GM15510 (cell line): Measurements from ENCODE around the gene TCF15.

Source experiments
- POLR2A ChIP-seq: IDR thresholded peaks from 3 replicates; pipeline ENCODE4 v1.6.1; 2011; ENCODE audit warnings: borderline replicate concordance; ENCODE audit not compliant: insufficient read length; ENCODE audit errors: extremely low read depth

The TCF15 gene

DNA sequence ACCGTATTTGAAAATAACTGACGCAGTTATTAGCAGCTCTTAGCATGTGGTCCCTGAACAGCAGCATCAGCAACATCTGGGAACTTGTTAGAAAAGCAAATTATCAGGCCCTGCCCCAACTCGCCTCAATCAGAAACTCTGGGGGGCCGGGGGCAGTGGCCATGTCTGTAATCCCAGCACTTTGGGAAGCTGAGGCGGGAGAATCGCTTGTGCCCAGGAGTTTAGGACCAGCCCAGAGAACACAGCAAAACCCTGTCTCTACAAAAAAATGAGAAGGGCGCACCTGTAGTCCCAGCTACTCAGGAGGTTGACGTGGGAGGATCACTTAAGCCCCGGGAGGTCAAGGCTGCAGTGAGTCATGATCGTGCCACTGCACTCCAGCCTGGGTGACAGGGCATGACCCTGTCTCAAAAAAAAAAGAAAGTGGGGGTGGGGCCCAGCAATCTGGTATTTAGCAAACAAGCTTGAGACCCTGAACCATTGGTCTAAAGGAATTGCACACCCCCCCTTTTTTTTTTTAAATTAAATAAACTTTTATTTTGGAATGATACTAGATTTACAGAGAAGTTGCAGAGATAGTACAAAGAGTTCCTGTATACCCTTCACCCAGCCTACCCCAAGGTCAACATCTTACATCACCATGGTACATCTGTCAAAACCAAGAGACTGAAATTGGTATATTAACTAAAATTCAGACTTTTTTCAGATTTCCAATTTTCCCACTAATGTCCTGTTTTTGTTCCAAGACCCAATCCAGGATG, 36.2 kb upstream of the TCF15 start:
- no peak for TF ChIP-seq POLR2A

DNA sequence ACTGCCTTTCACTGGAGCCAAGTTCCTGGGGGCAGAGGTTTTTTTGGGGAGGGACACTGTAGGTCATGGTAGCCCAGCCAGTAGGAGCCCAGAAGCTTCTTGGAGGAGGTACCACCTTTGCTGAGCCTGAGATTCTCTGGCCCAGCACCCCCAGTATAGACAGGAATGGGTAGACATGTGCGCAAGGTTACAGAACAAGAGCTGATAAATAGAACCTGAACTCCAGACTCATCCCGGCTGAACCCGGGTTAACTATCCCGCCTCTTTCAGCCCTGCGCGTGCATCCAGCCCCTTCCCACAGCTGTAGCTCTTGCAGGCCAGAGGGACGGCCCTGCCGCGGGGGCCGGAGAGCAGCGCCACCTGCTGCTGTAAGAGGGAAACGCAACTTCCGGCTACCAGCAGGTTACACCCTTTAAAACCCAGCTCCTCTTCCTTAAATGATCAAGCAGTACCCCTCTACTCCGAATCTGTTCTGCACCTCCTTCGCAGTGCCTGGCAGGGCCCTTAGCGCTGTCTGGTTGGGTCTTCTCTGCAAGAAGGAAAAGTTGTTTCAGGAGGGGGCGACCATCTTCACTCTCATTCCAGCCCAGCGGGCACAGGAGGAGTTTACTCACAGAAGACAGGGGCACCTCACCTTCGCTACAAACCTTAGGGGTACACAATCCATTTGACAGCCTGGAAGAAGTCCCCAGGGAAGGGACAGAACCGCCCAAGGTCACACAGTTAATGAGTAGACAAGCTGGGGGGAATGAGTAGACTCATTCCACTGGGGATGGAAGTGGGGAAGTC, 35.4 kb upstream of the TCF15 start:
- no peak for TF ChIP-seq POLR2A

DNA sequence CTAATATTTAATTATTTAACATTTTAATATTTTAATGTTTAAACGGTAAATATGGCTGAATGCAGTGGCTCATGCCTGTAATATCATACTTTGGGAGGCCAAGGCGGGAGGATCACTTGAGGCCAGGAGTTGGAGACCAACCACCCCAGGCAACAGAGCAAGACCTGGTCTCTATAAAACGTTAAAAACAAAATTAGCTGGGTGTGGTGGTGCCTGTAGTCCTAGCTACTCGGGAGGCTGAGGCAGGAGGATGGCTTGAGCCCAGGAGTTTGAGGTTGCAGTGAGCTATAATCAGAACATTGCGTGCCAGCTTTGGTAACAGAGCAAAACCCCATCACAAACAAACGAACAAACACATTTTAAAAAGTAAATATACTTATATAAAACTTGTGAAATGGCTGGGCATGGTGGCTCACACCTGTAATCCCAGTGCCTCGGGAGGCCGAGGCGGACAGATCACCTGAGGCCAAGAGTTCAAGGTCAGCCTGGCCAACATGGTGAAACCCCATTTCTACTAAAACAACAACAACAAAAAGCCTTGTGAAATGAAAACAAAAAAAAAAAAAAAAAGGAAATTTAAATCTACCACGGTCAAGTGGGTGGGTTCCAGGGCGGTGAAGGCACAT, 34.7 kb upstream of the TCF15 start:
- no peak for TF ChIP-seq POLR2A

DNA sequence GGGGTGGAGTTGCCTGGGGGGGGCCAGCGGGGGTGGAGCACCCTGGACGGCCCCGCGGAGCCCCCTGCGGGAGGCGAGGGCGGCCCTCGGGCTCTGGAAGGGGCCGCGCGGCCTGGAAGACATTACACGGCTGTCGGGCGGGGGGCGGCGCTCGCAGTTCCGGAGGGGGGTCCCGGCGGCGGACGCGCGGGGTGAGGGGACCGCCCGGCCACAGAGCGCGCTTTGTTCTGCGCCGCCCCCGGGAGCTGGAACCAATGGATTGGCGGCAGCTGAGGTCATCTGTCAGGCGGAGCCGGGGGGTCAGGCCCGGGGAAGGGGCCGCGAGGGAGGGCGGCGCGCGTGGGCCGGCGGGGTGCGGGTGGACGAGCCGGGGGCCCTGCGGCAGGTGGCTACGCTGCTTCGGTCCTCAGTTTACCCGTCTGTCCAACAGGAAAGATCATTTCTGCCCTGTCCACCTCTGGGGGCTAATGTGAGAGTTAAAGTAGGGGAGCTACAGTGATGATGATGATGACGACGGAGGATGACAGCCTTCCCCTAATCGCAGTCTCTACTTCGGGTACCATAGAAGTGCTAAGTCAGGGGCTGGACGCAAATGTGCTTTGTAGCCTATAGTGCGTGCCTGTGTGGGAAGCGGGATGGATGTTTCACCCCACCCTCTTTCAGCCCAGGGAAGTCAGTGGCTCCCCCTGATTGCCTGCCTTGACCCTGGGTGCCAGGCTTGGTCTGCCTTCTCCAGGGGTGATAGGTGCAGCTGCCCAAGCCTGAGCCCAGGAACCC, 32.5 kb upstream of the TCF15 start:
- no peak for TF ChIP-seq POLR2A

DNA sequence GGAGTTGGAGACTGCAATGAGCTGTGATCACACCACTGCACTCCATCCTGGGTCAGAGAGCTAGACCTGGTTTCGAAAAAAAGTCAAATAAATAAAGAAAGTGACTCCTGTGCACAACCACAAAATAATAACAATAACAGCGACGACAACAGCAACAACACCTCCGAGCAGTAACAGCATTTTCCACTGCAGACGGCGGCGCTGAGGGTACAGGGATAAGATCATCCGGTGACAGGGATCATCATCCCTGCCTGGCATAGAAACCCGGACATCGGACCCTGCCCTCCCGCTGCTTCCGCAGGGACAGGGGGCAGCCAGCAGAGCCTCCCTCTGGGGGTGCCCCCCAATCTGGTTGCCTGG, 31.4 kb upstream of the TCF15 start:
- no peak for TF ChIP-seq POLR2A

DNA sequence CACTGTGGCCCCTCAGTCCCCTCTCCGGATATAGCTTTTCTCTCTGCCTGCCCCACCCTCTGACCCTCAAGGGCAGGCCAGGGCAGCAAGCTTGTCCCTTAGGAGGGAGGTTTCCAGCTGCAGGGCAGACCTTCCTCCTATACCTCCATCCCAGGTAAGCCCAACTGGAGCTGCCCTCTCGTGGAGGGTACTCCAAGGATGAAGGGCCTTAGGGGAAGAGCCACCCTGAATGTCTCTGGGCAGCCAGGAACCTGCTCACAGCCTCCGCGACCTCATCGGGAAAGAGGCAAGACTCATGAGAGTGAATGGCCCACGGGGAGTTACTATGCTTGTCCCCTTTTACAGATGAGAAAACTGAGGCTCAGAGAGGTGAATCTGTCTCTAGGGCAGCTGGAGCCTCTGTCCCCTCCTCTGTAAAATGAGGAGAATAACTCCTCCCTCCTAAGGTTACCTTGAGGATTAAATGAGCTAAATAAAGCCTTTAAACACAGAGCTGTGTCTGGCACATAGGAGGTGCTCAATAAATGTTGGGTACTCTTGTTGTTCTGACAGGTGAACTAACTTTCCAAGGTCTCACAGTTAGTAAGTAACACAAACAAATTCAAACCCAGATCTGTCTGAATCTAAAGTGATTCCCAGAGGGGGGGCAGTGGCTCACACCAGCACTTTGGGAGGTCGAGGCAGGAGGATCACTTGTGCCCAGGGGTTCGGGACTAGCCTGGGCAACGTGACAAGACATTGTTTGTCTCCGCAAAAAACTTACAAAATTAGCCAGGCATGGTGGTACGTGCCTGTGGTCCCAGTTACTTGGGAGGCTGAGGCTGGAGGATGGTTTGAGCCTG, 30.8 kb upstream of the TCF15 start:
- no peak for TF ChIP-seq POLR2A

DNA sequence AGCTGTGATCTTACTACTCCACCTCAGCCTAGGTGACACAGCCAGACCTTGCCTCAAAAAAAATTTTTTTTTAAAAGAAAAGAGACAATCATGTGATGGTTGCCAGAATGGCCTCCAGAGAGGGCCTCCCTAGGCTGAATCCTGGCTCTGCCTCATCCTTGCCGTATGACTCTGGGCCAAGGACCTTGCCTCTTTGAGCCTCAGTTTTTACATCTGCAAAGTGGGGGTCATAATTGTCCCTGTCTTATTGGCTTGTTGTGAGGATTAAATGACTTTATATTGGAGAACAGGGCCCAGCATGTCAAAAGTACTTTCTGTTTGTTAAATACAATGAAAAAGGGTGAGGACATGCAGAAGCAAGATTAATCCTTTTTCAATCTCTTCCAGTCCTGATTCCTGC, 28.5 kb upstream of the TCF15 start:
- TF ChIP-seq POLR2A: no peak

DNA sequence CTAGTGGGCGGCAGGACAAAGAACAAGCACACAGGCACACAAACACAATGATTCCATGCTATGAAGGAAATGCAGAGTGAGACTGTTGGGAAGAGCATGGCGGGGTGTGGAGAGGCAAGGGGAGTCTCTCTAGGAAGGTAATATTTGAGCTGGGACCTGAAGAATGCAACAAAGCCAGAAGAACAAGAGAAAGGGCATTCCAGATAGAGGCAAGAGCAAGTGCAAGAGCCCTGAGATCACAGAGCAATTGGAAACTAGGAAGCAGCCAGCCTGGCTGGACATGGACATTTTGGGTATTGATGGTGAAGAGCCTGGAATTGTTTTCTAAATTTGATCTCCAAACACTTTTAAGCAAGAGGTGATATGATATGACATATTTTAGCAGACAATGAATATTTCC, 27.4 kb upstream of the TCF15 start:
- TF ChIP-seq POLR2A: no peak

DNA sequence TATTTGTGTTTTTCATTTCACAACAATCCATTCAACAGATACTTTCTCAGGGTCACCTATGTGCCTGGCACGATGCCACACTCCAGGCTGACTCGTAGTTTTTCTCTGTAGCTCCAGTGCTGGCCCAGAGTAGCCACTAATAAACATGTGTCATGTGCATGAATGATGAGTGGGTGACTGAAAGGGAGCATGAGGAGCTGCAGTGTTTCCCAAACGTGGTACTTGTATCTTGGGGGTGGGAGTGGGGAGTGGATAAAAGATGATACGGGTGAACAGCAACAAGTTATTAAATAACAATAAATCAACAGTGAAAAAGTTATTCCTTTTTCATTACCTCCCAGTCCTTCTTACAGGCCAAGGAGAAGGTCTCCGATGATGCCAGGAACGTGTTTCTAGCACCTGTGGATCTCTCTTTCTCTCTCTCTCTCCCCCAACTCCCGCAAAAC, 25.8 kb upstream of the TCF15 start:
- no peak for TF ChIP-seq POLR2A

DNA sequence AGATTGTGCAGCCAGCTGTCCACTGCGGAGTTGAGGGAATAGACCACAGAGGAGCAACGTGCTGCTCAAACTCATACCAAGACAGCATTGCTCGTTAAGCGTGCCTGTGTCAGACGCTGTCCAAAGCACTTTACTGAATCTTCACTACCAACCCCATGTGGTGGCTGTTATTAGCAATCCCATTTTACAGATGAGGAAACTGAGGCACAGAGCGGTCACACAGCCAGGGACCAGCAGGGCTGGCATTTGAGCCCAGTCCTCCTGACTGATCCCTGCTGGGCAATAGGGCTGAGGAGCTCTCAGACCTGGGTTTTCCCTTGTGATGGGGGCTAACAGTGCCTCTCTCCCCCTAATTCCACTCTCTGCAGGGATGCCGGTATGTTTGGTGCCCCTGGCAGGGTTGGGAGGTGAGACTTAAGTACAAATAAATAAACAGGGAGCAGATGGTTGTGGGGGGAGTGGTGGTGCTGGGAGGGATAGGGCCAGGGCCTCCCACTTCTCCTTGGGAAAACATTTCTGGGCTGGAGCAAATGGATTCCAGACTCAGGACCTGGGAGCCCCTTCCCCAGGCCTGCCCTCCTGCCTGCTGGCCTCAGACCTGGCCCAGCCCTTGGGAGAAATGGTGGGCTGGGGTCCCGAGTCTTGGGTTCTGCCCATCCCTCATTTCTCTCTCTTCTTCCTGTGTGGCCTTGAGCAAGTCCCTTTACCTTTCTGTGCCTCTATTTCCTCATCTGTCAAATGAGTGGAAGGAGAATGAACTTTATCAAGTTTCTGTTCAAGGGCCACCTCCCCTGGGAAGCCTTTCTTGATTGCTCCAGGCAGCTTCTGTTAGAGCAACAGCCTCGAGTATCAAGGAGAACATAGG, 25.2 kb upstream of the TCF15 start:
- no peak for TF ChIP-seq POLR2A

DNA sequence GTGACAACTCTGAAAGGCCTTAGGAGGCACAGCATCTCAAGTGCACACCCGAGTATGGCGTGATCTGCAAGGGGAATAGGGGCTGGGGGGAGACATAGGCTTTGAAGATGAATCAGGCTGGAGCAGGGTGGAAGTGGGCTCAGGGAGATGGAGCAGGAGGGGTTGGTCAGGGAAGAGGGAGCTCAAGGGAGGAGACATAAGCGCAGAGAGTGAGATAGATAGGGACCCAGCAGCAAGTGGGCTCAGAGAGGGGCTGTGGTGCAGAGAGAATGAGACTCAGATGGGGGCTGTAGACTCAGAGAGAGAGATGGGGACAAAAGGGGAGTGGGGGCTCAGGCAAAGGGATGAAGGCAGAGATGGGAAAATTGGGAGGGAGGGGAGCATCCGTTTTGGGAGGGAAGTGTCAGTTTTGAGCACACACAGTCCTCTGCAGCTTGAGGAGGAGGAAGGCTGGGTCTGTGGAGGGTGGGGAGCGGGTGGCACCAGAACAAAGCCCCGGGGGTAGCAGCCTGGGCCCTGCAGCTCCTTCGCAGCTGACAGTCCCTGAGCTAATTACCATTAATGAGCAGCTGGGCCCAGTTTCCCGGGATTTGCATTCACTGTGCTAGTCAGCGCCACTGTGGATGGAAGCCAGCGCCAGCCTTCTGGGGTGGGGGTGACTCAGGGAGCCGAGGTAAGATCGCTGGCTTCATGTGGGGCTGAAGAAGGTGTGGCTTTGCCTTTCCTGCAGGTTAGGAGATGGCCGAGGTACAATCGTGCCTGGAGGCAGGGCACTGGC, 24.2 kb upstream of the TCF15 start:
- no peak for TF ChIP-seq POLR2A

DNA sequence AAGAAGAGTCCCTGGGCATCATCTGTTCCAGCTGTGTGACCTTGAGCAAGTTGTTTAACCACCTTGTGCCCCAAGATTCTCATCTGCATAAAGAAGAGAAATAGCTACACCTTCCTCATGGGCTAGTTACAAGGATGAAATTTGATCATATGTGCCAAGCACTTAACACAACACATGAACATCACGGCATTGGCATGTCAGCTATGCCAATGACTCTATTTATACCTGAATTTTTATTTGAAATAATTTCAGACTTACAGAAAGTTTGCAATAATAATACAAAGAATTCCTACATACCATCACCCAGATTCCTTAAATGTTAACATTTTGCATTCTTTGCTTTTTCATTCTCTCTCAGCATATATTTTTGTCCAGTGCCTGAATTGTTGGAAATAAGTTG, 21.0 kb upstream of the TCF15 start:
- no peak for TF ChIP-seq POLR2A
